ENCODE results near the gene TMOD1.

Gene TMOD1

DNA sequence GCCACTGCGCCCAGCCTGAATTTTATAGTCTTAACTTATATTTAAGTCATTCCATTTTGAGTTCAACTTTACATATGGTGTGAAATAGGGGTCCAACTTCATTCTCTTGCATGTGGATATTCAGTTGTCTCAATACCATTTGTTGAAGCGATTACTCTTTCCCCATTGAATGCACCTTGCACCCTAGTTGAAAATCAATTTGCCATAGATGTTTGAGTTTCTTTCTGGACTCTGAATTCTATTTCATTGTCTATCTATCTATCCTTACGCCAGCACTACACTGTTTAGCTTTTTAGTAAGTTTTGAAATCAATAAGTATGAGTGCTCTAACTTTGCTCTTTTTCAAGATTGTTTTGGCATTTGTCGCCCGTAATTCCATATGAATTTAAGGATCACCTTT is 49.8 kb downstream of the TMOD1 start:
- DNase-seq, result no peak

DNA sequence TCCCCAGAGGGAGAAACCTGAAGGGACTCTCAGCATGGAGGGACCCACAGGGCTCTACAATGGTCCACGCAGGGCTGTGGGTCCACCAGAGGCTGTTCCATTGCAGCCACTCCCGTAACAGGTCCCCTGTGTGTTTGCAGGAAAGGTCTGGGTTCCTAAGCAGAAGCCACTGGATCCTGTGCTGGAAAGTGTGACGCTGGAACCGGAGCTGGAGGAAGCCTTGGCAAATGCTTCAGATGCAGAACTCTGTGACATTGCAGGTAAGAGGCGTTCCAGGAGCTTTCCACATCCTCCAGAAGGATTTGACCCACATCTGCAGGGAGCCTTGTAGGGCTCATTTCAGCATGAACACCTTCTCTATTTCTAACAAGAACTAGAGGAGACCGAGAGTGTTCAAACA is 51.7 kb downstream of the TMOD1 start:
- DNase-seq, result no peak

DNA sequence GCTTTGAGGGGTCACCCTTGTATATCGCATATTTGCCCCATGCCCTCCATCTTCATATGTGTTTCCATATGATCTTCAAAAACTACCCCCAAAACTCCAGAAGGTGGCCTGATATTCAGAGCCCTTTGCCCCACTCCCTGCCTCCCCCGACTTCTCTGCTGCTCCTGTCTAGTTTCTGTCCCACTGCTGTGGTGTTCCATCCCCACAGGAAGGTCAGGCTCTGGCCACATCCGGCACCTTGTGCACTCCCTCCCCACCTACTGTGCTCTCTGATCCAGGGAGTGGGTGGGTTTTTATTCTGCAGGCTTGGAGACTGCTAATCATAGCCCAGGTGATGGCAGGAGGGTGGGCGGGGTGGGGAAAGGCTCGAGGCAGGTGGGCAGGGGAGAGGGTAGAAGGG is 52.4 kb downstream of the TMOD1 start:
- DNase-seq, result no peak

DNA sequence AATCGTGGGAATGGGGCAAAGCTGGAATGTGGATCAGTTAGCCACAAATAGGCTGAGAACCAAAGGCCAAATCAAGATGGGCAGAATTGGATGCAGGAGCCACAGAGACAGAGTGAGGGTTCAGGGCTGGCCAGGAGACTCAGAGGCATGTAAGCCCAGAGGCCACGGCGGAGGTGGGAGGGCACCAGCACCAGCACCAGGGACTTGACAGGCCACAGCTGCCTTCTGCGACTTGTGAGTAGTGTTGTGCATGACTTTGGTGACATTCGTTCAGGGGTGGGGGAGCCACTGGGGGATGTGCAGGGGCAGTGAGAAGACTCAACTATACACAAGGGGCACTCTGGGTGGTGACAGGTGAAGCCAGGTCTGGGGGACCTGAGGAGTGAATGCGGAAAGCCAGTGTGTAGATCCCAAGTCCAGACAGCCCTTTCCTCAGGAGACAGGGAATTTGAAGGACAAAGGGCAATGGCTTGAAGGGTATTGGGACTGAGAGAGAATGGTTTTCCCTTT is 53.2 kb downstream of the TMOD1 start:
- no peak for DNase-seq

DNA sequence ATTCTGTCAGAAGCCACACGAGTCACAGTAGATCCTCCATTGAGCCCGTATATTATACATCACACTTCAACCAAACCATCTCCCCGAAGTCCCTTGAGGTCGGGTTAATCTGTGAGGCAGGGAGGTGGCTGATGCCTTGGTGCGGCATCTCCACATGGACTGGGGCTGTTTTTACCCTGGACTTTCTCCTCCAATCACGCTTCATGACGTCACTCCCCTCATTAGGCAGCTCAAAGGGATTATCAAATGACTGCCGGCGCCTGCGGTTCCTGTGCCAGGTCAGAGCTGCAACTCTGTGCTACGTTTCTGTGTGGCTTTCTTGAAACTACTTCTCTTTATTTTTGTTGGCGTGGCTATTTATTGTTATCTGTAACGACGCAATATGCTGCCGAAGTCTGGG is 53.7 kb downstream of the TMOD1 start:
- no peak for DNase-seq

DNA sequence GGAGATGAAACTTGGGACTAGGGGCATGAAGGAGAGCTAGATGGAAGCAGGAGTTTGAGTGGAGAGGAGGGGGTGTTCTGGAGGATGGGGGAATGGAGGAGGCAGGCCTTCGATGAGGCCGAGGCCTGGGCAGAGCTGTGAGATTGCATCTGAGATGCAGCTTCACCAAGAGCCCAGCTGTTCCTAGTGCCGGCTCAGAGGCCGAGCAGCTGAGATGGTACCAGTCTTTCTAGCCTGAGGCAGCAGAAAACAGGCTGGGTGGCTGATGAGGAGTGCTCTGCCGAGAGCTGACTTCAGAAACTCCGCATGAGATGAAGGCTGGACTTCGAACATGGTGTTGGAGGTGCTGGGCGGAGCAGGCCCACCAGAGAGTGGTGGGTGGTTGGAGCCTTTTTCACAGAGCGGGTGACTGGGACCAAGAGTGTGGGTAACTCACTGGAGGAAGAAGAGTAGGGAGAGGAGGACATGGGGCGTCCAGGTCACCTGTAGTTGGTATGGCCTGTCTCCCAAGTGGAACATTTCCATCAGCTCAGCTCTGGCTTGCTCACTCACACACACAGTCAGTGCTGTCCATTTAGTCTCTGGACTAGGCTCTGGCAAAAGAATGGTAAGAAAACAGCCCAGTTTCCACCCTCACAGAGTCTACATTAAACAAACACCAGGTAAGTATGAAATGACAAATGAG is 54.7 kb downstream of the TMOD1 start:
- DNase-seq, result no peak

DNA sequence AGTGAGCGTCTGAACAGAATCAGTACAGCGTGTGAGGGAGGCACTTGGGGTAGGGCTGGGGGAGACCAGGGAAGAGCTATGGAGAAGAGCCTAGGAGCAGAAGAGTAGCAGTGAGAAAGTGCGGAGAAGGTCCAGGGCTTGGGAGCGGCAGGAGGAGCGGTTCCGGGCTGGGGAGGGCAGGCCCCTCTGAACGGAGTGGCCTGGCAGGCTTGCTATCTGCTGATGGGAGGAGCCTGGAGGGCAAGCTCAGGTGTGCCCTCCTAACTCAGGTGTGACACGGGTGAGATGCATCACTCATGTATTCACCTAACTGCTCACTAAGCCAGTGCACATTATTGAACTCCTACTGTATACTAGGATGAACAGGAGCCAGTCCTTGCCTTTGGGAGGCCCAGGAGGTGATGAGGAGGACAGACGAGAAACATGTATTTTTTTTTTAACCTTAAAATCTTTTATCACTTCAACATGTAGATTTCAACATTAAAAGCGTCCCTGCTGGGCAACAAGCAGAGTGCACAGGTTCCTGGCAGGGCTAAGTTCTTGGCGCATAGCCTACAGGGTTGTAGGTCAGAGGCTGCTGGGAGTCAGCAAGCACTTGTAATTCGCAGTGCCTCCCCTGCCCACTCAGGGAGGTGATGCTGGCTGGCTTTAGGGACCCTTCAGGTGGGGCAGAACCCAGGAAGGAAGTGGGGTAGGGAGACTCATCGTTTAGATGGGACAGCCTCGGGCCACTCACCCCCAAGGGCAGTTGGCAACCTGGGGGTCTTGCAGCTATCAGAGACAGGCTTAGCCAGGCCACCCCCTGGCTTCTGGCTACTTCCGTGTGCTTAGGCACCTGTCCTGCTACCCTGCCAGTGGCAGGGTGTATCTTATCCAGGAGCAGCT is 55.5 kb downstream of the TMOD1 start:
- DNase-seq, result no peak

DNA sequence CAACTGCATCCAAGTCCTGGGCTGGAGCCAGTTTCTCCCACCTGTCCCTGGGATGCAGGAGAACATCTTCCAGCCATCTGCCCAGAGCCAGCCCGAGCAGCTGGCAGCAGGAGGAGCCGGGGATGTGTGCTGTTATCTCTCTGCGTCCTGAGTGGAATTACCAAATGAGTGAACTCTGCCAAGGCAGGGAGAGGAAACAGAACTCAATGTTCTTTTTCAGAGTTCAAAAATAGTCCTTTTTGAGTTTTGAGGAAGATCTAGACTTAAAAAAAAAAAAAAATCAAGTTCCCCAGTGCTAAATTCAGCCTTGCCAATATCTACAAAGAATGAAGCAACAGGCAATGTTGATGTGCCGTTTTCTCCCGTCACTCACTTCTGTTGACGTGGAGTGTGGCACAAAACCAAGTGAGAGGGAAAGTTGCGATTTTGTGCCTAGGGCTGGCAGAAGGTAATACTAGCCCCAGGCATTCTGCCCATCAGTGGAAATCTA is 56.2 kb downstream of the TMOD1 start:
- no peak for DNase-seq

DNA sequence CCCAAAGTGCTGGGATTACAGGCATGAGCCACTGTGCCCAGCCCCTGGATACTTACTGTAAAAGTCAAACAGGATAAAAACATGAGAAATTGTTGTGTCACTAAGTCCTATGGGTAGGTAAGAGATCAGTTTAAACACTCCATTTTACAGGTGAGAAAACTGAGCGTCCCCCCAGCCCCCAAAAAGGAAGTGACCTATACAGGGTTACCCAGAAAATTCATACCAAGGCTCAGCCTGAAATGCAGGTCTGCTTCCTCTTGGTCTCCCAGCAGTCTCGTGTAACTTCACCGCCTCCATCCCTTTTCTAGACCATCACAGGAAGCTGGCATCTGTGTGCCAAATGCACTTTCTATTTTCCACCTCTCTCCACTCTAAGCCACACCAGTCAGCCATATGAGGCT is 57.2 kb downstream of the TMOD1 start:
- no peak for DNase-seq

DNA sequence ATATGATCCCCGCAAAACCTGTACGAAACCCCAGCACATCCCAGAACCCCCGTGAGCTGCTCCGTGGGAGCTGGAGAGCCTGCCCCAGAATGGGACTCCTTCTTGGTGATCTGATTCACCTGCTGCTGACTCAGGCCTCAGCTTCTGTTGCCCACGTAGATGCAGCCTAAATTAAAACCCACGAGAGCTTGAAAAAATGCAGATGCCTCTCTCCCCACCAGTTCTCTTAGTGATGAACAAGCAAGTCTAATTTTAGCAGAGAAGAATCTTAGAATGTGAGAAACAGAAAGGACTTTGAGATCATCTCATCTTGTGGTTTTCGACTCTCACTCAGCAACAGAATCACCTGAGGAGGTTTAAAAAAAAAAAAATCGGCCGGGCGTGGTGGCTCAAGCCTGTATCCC is 57.6 kb downstream of the TMOD1 start:
- DNase-seq, result no peak

DNA sequence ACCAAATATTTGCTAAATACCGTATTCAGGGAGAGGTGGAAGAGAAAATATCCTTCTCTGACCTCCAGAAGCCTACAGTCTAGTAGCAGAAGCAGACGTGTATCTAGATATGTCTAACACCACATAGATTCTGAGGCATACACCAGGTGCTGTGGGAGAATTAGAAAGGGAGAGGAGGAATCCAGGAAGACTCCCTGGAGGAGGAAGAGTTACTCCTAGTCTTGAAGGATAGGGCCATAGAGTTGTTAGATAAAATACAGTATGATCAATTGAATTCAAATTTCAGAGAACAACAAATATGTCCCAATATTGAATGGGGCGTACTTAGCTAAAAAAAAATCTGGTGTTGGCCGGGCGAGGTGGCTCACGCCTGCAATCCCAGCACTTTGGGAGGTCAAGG is 58.7 kb downstream of the TMOD1 start:
- no peak for DNase-seq

DNA sequence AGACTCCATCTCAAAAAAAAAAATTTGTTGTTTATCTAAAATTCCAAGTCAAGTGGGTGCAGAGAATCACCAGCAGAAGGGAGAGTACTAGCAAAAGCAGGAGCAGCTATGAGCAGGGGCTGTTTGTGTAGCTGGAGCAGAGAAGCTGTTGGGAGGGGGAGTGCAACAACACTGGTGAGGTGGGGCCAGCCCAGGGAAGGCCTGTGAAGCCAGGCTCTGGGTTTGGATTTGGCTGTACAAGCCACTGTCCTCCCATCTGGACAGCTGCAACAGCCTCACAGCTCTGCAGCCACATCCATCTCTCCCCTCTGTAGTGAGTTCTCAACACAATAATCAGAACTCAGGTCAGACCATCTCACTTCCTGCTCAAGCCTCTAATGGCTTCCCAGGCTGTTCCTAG is 59.4 kb downstream of the TMOD1 start:
- no peak for DNase-seq

DNA sequence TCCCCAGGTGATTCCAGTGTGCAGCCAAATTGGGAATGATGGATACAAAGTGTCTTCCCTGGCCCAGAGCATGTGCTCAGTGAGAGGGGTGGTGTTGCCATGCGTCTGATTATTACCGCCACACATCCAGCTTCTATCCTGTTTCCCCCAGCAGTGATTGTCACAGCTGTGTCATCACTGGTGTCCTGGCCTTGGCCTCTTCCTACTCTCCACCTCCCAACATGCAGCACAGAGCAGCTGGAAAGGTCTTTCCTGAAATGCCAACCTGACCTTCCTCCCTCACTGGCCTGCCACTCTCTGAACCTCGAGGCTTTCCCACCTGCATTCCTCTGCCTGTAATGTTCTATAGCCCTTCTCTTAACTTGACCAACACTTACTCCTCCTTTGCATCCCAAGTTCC is 60.0 kb downstream of the TMOD1 start:
- DNase-seq, result no peak

DNA sequence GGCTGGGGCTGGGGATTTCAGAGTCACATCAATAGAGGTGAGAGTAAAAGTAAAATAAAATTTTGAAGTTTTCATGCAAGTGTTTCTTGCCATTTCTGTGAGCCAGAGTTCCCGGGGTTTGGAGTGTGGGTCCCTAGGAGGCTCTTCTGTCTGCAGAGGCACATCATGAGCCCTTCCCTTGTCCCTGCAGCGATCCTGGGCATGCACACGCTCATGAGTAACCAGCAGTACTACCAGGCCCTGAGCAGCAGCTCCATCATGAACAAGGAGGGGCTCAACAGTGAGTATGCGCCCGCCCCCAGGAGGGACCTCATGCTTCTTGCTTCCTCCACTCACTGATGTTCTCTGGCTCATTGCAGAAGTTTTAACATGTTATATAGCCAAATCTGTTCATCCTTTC is 61.1 kb downstream of the TMOD1 start:
- DNase-seq, result no peak

DNA sequence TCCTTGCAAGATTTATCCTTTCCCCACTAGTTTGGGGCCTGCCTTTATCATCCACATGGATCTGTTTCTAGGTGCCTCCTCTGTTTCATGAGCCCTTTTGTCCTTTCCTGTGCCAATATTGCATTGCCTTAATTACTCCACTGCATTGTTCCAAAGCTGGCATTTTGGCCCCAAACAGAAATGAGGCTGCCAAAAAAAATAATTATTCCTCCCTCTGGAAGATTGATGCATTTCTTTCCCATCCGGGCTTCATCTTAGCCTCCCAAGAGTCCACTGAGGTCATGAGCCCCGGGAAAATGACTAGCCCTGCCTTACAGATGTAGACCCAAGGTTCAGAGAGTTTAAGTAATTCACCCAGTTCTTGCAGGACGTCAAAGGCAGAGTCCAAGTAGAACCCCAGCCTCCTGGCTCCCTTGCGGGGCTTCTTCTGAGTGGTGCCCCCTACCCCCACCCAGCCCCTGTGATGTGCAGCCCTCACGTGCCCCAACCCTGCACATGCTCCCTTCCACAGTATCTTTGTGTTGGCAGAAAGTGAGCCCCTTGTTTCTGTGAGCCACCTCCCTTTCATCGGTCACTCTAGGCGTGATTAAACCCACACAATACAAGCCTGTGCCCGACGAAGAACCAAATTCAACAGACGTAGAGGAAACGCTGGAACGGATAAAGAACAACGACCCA is 62.1 kb downstream of the TMOD1 start:
- DNase-seq, result no peak

DNA sequence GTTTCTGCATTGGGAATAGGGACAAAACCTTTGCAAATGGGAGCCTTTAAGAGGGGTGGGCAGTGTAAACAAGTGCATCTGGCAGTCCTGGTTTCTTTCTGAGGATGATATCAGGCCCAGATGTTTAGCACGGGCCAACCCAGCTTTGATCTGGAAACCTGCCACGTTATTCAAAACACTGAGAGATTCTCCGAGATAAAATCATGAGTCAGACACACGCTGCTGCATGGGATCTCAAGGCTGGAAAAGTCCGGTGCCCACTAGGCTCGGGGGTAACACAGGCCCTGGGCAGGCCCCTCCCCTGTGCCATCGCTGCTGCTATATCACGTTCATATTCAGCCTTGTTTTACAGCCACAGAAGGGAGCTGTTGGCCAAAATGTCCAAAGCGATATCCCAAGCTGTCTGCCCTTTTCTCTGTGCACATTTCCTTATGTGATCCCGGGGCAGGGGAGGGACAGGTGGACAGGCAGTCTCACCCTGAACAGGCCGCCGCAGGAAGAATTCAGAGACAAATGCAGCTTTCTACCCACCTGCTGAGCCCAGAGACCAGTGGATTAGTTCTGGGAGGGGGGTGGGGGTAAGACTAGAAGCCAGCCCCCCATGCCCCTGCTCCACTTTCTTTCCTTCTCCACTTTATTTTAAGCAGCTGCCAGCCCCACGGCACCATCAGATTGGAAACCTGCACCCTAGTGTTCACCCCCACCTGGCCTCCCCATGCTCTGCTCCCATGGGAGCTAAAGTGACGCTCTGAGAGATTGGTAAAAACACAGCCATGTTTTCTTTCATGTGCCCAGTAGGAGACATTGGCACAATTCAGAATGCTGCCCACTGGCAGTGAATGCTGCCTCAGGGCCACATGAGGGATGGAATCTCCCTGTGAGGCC is 63.1 kb downstream of the TMOD1 start:
- no peak for DNase-seq

DNA sequence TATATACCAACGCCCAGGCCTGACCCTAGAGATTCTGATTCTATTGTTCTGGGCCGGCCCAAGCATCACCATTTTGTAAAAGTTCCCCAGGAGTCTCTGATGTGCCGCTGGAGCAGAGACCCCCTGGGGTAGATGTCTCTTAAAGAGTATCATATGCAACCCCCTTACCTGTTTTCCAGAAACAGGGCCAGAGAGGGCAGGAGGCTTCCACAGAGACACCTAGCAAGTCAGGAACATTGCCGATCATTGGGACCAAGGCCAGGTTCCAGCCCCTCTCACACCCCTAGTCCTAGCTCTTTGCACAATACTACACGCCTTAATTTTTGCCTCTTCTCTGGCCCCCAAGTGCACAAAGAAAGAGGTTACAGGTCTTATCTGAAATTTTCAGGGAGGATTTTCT is 63.8 kb downstream of the TMOD1 start:
- no peak for DNase-seq

DNA sequence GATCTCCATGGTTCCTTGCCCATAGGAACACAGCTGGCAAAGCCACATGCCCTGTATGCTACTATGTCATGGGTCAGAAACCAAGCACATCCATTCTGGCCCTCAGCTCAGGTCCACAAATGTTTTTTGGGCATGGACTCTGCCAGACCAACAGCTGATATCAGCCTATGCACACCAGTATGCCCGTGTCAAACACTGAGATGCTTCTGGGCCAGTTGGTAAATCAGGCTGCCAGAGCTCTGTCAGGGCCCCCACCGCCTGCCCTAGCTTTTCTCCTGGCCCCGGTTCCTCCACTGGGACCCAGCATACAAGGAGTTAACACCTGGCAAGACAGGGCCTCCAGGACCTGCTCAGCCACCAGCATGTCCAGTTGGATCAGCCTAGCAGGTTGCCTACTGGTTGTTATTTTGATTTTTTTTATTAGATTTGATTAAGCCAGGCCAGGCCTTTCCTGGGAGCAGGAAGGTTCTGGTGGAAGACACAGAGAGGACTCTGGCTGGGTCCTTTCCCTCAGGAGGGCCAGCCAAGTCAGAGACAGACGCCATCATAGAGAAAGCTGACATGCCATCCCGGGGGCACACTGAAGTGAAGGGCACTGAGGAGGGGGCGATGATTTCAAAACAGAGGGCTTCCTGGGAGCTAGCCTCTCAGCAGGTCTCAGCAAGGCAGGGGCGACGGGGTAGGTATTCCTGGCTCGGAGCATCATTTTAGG is 65.9 kb downstream of the TMOD1 start:
- no peak for DNase-seq

DNA sequence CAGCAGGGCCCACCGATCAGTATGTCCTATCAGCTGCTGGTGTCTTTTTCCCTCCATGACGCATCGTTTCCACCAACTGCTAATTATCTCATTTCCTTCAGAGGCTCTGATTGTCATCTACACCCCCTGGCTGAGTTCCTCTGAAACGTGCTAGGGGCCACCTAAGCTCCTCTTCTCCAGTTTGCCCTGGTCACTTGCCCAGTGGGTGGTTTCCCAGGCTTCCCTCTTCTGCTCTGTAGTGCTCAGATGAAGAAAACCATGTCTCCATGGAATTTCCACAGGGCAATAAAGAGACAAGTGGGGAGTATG is 66.4 kb downstream of the TMOD1 start:
- no peak for DNase-seq

DNA sequence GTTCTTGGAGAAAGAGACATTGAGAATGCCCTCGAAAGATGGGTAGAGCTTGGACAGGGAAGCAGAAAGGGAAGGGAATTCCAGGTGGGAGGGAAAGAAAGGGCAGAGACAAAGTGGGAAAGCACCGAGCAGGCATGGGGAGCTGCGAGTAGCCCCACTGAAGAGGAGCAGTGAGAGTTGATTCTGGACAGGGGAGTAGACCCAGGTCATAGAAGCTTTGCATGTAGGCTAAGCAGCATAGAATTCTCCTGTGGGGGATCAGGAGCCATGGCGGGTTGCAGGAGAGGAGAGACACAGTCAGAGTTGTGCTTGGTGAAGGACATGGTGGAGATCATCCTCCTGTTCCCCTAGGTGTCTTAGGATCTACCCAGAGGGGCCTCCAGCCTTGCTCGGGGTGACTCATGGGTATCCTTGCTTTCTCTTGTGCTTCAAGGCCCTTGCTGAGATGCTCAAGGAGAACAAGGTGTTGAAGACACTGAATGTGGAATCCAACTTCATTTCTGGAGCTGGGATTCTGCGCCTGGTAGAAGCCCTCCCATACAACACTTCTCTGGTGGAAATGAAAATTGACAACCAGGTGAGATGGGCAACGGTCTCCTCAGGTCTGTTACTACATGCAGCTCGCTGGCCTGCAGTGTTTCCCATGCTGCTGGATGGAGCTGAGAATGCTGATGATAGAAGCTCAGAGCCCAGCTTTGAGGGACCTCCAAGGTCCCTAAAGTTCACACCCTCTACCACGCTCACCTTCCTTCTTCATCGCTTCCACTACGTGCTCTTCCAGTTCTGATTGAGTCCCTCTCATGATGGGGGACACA is 67.2 kb downstream of the TMOD1 start:
- DNase-seq, result no peak

DNA sequence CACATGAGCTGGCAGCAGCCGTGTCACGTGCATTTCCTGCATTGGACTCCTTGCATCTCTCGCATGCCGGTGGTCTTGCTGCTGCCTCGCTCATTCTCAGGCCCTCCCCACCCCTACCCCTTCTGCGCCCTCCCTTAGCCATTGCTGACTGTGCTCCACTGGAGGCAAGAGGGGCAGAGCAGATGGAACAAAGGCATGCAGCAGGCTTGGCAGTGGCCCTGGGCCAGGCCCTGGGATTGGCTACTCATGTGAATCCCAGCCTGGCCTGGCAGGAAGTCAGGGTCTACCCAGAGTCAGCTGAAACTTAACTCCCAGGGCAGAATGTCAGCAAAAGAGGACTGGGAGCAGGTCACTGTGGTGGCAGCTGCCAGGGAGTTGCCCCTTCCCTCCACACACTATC is 69.4 kb downstream of the TMOD1 start:
- DNase-seq, result no peak

Data from activated naive CD4-positive, alpha-beta T cell (primary cell).